Stimulated activated CD8-positive, alpha-beta memory T cell treated with anti-CD3 and anti-CD28 coated beads, Interleukin-15, amount 100 ng/mL, for 1 hour (primary cell): ENCODE results near the gene PCSK1.
A peak's percentile ranks its signal among the peaks of the same experiment; 100 is the strongest.

ENCODE experiments used
- DNase-seq: peaks from one replicate; pipeline ENCODE4 v3.0.0-alpha.2; 2020; ENCODE audit warnings: low read depth

PCSK1 gene

DNA sequence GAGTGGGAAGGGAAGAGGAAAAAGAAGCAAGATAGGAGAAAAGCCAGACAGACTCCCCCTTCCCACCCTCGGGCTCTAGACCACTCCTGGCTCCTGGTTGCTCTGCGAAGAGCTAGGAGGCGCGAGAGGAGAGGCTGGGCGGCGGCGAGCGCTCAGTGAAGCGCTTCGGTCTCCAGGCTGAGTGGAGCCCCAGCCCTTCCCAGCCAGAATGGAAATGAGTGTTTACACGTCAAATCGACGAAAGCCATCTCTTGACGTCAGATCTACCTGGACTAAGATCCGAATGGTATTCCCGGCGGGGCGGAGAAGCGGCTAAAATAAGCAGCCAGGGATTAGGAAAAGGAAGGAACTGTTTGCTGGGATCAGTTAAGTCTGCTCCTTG lies at the start of gene PCSK1:
Gene PCSK1, minus strand, starts transcription at position 183 of the 382 bp plus-strand sequence. CDS start 206 bp downstream, outside the sequence.
- no peak for DNase-seq

- no peak for DNase-seq
Measured at GRCh38 chr5:96481867-96482266, 48.8 kb upstream of the PCSK1 start.

- no peak for DNase-seq
Measured at GRCh38 chr5:96481009-96481786, 48.1 kb upstream of the PCSK1 start.

GRCh38 chr5:96478983-96479382 lies 45.9 kb upstream of the PCSK1 start:
- no peak for DNase-seq

DNA sequence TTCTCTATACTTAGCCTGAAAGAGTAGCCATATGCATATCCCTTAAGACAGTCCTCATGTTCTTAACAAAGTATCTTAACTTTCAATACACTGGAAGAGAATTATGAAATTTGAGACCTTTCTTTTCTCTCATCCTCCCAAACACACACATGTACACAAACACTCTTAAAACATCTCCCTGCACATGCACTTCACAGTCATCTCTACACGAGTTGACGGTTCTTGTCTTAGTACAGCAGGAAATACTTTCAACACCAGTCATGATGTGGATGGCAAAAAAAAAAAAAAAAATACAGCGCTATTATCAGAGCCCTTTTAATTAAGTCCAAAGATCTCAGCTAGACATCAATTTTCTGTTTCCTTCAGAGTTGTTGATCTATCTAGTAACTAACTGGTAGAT lies 43.6 kb upstream of the PCSK1 start:
- no peak for DNase-seq

DNA sequence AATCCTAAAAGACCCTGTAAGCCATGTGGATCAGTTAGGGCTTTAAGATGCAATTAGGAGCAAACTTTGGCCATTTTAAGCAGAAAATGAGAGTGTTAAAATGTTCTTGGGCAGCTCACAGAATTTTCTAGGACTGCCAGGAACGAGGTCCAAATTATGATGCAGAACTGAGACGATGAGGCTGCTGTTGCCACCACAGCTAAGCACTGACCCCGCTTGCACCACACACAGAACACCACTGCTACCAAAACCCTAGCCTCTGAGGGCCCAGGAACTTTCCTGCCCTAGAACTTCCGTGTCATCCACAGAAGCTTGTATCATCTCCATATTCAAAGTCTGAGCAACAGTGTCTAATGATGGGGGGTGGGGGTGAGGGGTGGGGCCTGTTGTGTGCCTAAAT lies 41.0 kb upstream of the PCSK1 start:
- DNase-seq, result no peak

- DNase-seq, result no peak
Measured at GRCh38 chr5:96473155-96473554, 40.1 kb upstream of the PCSK1 start.

GRCh38 chr5:96470785-96471184 lies 37.7 kb upstream of the PCSK1 start:
- no peak for DNase-seq

DNA sequence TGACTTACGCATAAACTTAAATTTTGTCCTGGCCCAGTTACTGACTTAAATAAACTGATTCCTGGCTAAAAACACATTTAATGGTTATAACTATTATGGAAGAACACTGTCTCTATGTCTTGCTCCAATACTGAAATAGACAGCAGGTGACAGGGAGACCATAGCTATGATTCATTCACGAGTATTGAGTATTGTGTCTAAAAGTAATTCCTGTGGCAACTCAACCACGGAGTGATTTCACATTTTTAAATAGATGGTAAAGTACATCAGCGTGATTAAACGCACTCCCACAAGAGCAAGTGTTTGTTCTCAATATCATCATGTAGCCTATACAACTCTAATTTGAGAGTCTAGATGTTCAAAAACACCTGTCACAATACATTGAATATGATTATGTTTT lies 35.9 kb upstream of the PCSK1 start:
- no peak for DNase-seq

DNA sequence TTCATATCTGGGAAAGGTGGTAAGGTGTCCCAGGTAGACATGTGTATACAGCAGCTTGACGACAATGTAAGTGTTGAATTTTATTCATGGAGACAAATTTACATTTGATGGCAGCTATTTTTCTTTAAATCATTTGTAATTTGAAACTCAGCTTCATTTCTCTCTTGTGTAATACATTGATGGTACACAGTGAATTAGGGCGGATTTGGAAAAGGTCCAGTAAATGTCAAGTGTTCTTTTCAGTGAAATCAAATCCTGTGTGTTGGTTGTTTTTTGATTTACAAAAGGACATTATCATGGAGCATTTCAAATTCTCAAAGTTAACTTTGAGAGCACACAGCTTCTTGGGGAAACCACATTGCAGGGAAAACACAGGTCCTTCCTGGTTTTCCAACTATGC lies 30.0 kb upstream of the PCSK1 start:
- no peak for DNase-seq

- DNase-seq, result no peak
Measured at GRCh38 chr5:96459313-96460121, 26.5 kb upstream of the PCSK1 start.

- DNase-seq, result no peak
Measured at GRCh38 chr5:96458176-96458575, 25.1 kb upstream of the PCSK1 start.

- DNase-seq, result no peak
Measured at GRCh38 chr5:96455789-96456188, 22.7 kb upstream of the PCSK1 start.

GRCh38 chr5:96453394-96453793 lies 20.3 kb upstream of the PCSK1 start:
- no peak for DNase-seq

DNA sequence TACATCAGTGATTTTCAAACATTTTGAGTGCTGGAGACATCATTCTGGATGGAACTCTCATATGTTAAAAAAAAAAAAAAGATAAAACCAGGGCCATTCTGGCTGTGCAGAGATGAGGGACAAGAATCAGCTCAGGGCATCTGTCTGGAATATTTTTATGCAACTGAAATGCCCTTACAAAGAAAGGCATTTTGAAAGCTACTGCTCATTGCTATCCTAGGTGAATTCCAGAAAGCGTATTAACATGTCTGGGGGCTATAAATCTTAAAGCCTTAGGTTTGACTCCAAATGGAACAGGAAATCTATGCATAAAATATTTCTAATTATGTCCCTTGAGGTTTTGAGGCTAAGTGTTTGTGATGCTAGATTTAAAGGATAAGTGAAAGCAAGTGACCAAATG lies 14.9 kb upstream of the PCSK1 start:
- DNase-seq, result no peak

GRCh38 chr5:96440185-96440538 lies 7.1 kb upstream of the PCSK1 start:
- DNase-seq, result no peak

DNA sequence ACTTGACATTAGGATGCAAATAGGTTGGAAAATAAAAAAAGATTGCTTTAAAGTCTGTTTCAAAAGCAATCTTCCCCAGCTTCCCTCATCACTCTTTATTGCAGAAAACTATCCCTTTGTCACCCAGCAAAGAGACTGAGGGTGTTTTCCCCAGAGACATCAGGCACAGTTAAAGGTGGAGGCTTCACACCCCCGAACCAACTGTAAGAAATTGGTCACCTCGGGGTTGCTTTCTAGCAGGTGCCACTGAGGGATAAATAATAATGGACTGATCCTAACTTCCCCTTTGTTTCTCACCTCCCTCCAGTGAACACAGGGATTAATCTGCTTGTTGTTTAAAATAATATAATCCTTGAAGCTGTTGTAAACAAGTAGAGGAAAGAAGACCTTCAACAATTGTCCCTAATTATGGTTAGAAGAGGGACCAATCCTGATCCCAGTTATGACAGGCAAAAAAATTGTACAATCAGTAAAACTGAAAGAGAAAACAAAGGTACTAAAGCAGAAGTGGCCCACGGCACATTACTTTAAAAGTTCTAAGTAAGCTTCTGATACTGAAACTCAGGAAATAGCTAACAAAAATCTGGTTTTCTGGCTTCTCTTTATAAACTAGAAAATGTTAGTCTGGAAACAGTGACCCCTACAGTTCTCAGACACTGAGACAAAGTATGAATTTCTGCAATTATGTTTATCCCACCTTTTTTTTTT lies 6.6 kb upstream of the PCSK1 start:
- DNase-seq, result no peak

- peak; percentile 7 for DNase-seq
Measured at GRCh38 chr5:96434201-96434645, 1.2 kb upstream of the PCSK1 start.

DNA sequence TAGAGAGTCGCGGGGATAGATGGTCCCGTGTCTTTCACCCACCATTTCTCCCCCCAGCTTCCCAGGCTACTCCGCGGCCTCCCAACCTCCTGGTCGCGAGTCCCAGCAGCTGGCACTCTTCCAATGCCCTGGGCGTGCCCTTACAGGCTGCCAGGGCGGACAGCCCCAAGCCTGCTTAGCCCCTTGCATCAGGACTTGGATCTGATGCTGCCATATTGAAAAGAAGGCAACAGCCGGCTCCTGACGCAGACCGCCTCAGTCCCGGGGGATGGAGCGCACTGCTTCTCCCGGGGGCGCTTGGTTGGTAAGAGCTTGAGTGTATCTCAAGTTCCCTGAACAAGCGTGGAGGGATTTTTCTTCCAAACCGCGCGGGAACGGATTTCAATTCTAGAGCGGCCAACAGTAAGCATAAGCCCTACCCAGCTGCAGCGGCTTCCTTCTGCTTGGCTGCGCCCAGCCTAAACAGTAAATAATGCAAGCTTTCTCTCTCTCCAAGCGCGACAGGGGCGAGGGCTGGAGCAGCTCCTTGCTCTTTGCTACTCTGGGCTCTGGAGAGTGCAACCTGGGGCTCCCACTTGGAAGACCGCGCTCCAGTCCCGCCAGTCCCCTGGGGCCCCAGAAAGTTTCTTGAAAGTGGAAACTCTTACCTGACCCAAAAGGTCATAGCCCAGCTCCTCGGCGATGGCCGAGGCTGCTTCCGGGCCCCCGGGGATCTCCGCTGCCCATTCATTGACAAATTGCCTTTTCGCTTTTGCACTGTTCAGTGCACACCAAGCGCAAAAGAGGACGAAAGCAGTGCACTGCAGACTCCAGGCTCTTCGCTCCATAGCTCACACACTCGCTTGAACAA lies 607 bp downstream of the PCSK1 start:
- DNase-seq, result no peak

GRCh38 chr5:96431376-96432187 lies 1.5 kb downstream of the PCSK1 start:
- no peak for DNase-seq

GRCh38 chr5:96427824-96428223 lies 5.2 kb downstream of the PCSK1 start:
- DNase-seq, result no peak
